Measurements from ENCODE around the gene CINP. TPM values are rescaled to one million over a fixed set of nuclear protein-coding genes. Genes with fewer than 3 reads are reported as not detected.

The CINP gene
- total and polyA plus RNA-seq, 2 of the 13 experiments (the other 11 are each of a cell fraction or from before 2014, with no cell fraction given), result 32.8 to 42.8 TPM

DNA sequence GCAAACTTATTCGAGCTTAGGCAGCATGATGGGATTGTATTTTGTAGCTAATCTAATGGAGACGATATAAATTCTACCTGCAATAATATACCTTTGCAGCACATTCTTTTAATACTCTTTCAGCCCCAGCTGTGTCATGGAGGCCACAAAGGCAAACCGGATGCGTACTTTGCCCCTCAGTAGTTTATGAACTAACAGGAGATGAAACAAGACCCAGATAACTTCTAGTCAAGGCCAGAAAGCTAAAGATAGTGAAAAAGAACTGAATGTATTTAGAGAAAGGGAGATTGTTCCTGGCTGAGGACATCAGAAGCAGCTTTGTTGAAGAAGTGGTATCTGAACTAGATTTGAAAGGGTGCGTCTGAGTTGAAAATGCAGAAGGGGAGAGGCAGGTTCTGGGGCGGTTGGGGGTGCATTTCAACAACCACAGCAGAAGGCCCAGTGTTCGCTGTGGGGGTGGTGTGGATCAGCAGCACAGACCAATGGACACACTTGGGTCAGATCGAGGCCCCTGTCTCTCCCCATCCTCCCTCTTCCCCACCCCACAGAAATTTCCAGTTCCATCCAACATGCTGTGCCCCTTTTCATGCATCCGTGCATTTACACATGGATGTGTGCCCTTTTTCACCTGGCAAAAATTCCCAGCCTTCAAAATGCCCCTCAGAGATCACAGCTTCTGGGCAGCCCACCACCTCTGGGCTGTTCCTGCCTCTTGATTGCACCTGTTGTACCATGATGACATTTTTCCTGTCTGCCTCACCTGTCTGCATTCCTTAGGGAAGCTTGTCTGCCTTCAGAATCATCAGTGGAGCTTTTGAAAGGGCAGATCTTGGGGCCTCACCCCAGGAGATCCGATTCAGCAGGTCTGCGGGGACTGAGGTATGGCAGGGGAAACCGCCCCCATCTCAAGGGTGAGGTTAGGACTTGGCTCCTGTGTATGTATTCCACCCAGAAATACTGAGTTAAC is 41.0 kb downstream of the CINP start:
- in situ Hi-C loops (cut with HindIII; ENCODE audit: extremely low pct_ligation_motif_present, low pct_unique_long_range_greater_than_20kb) (no loop called here), intact Hi-C loops (cut with micrococcal nuclease; ENCODE audit: unreplicated experiment) (loop anchor here (5.0 kb wide), 2 partner anchors 271 to 359 kb away; partner anchors contain the start of genes DYNC1H1 and RCOR1)
- Histone ChIP-seq H3K4me2 (ENCODE audit: low read depth, low read length) (peak overlapping the region; percentile 96), H3K4me3 (replicated peaks in 1 of 3; ENCODE audit: insufficient read depth in 1 of 3, low read depth in 2 of 3, low read length in 3 of 3) (peak overlapping the region; percentile 72 to 85 (median 74); a peak in 5 of 6 replicates), H3K79me2 (ENCODE audit: insufficient read depth, low read length) (peaks cover 7% of the 10 kb centered on the region), H3K27ac (ENCODE audit: extremely low read length, insufficient read depth, low read length) (peak overlapping the region; percentile 96), H3K27me3 (ENCODE audit: control insufficient read depth in 1 of 2, insufficient read depth in 2 of 2, low read length in 2 of 2) (no peaks in the 10 kb centered on the region), H4K20me1 (ENCODE audit: insufficient read depth, low read length) (no peaks in the 10 kb centered on the region), H2AFZ (ENCODE audit: low read length) (no peak overlapping the region), H3K9me3 (ENCODE audit: low read length) (no peaks in the 10 kb centered on the region), H3K4me1 (ENCODE audit: insufficient read depth, low read length) (peaks cover 62% of the 10 kb centered on the region), H3K36me3 (replicated peaks in 1 of 2; ENCODE audit: control insufficient read depth in 1 of 2, insufficient read depth in 2 of 2, low read length in 2 of 2) (peaks cover 0 to 1% of the 10 kb centered on the region in 2 experiments; a peak in 2 of 5 replicates), H3K9ac (ENCODE audit: insufficient read depth, low read depth, low read length) (peak overlapping the region; percentile 98)
- BruUV-seq (replicated peaks), result no TSS peak
- DNase-seq (ENCODE audit: low spot score), result peak; percentile 91
- peak; percentile 72 for FAIRE-seq
- ATAC-seq, result peak; percentile 32
- ChIA-PET POLR2A (interaction anchor here (0.6 to 2.9 kb wide), 11 partner anchors 13 to 561 kb away, joined by 3 to 10 read pairs (median 4); partner anchors contain the start of genes CINP, MOK and TECPR2), CTCF (ENCODE audit: low intra/inter-chr PET ratio, low total read pairs) (no interaction called here)
- 14% methylated on average over 12 of the region's 12 CpGs for WGBS (ENCODE audit: low lambda C conversion rate)
- TF ChIP-seq, protein P1, sequence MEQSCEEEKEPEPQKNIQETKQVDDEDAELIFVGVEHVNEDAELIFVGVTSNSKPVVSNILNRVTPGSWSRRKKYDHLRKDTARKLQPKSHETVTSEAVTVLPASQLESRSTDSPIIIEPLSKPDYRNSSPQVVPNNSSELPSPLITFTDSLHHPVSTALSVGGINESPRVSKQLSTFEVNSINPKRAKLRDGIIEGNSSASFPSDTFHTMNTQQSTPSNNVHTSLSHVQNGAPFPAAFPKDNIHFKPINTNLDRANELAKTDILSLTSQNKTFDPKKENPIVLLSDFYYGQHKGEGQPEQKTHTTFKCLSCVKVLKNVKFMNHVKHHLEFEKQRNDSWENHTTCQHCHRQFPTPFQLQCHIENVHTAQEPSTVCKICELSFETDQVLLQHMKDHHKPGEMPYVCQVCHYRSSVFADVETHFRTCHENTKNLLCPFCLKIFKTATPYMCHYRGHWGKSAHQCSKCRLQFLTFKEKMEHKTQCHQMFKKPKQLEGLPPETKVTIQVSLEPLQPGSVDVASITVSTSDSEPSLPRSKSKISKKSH (CRISPR knock-in tag; IDR thresholded peaks at IDR 0.05; ENCODE audit: borderline replicate concordance), result no peak
- TF ChIP-seq NKX3-1 (CRISPR knock-in tag; IDR thresholded peaks at IDR 0.05) (no peak), ASH2L (IDR thresholded peaks at IDR 0.05; ENCODE audit: insufficient read length, low read depth, low read length) (peak; percentile 85), RNF2 (conservative IDR thresholded peaks at IDR 0.05; ENCODE audit: low read depth) (no peak), U2AF2 (IDR thresholded peaks at IDR 0.05; ENCODE audit: low read depth, low read length) (no peak), STAT5B (CRISPR knock-in tag; IDR thresholded peaks at IDR 0.05) (no peak), GATA4 (IDR thresholded peaks at IDR 0.05; ENCODE audit: borderline replicate concordance, low read depth) (peak; percentile 63; the same call in 1 of the 2 replicates), ZNF44 (CRISPR knock-in tag; IDR thresholded peaks at IDR 0.05) (no peak), FOXJ3 (CRISPR knock-in tag; IDR thresholded peaks at IDR 0.05; ENCODE audit: borderline replicate concordance) (peak; percentile 39; the same call in 1 of the 2 replicates), POLR2A (IDR thresholded peaks at IDR 0.05; ENCODE audit: insufficient read depth in 1 of 2, low read depth in 2 of 2, low read length in 2 of 2) (peak in 1 of 2 experiments; percentile 59; a peak in 2 of 4 replicates), SYNCRIP (IDR thresholded peaks at IDR 0.05; ENCODE audit: insufficient read depth, low read depth, low read length) (no peak), YEATS4 (CRISPR knock-in tag; IDR thresholded peaks at IDR 0.05; ENCODE audit: borderline replicate concordance) (peak; percentile 54; the same call in 1 of the 2 replicates), ZNF121 (CRISPR knock-in tag; IDR thresholded peaks at IDR 0.05) (no peak), GLI4 (CRISPR knock-in tag; IDR thresholded peaks at IDR 0.05; ENCODE audit: borderline replicate concordance) (no peak), KAT2B (IDR thresholded peaks at IDR 0.05; ENCODE audit: borderline replicate concordance, low read depth, low read length) (no peak)
- TF ChIP-seq, protein P2, sequence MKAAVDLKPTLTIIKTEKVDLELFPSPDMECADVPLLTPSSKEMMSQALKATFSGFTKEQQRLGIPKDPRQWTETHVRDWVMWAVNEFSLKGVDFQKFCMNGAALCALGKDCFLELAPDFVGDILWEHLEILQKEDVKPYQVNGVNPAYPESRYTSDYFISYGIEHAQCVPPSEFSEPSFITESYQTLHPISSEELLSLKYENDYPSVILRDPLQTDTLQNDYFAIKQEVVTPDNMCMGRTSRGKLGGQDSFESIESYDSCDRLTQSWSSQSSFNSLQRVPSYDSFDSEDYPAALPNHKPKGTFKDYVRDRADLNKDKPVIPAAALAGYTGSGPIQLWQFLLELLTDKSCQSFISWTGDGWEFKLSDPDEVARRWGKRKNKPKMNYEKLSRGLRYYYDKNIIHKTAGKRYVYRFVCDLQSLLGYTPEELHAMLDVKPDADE (CRISPR knock-in tag; IDR thresholded peaks at IDR 0.05), result no peak
- TF ChIP-seq, protein P3, sequence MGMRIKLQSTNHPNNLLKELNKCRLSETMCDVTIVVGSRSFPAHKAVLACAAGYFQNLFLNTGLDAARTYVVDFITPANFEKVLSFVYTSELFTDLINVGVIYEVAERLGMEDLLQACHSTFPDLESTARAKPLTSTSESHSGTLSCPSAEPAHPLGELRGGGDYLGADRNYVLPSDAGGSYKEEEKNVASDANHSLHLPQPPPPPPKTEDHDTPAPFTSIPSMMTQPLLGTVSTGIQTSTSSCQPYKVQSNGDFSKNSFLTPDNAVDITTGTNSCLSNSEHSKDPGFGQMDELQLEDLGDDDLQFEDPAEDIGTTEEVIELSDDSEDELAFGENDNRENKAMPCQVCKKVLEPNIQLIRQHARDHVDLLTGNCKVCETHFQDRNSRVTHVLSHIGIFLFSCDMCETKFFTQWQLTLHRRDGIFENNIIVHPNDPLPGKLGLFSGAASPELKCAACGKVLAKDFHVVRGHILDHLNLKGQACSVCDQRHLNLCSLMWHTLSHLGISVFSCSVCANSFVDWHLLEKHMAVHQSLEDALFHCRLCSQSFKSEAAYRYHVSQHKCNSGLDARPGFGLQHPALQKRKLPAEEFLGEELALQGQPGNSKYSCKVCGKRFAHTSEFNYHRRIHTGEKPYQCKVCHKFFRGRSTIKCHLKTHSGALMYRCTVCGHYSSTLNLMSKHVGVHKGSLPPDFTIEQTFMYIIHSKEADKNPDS (CRISPR knock-in tag; IDR thresholded peaks at IDR 0.05), result no peak
